Glutamatergic neuron (in vitro differentiated cells): ENCODE data around the gene GP1BB. TPM values are rescaled to one million over a fixed set of nuclear protein-coding genes. Genes with fewer than 3 reads are reported as not detected.

ENCODE experiments used
- DNase-seq: peaks from one replicate; pipeline ENCODE4 v3.0.0; 2022
- H3K27ac Mint-ChIP-seq: one replicate; pipeline ENCODE4 v1.8.0; 2020; ENCODE audit warnings: mild to moderate bottlenecking, mixed read lengths, inconsistent platforms; ENCODE audit not compliant: unreplicated experiment
- H3K27me3 Mint-ChIP-seq: one replicate; pipeline ENCODE4 v1.8.0; 2020; ENCODE audit warnings: mild to moderate bottlenecking, moderate library complexity, mixed read lengths, inconsistent platforms; ENCODE audit not compliant: unreplicated experiment
- H3K36me3 Mint-ChIP-seq: one replicate; pipeline ENCODE4 v1.8.0; 2020; ENCODE audit warnings: mild to moderate bottlenecking, mixed read lengths, inconsistent platforms; ENCODE audit not compliant: unreplicated experiment
- H3K4me1 Mint-ChIP-seq: one replicate; pipeline ENCODE4 v1.8.0; 2020; ENCODE audit warnings: mild to moderate bottlenecking, low read depth, mixed read lengths, inconsistent platforms; ENCODE audit not compliant: unreplicated experiment
- H3K4me3 Mint-ChIP-seq: one replicate; pipeline ENCODE4 v1.8.0; 2020; ENCODE audit warnings: mild to moderate bottlenecking, mixed read lengths, inconsistent platforms; ENCODE audit not compliant: unreplicated experiment
- H3K9me3 Mint-ChIP-seq: one replicate; pipeline ENCODE4 v1.8.0; 2020; ENCODE audit warnings: mild to moderate bottlenecking, moderate library complexity, mixed read lengths, inconsistent platforms; ENCODE audit not compliant: unreplicated experiment
- total RNA-seq: library from RNA; stranded (reverse); fragmentation: NEBNext Ultra II Directional; extraction: Animal tissue kit (Norgen Biotek cat#: 25700); gene quantifications from one replicate; pipeline ENCODE4 v1.2.1, GENCODE V29; 2021; ENCODE audit not compliant: unreplicated experiment
- TF ChIP-seq, protein P1 (sequence below): fragments of 200-600 bp; sonication (generic); IDR thresholded peaks from one replicate; pipeline ENCODE4 v1.5.0; 2021; ENCODE audit not compliant: partially characterized antibody, unreplicated experiment

GP1BB gene
- total RNA-seq, 1 donor from 2014 or later, result 8.3 TPM

- DNase-seq, result no peak
- peaks cover 3% of the 10 kb centered on the region for H3K9me3 Mint-ChIP-seq
- TF ChIP-seq, protein P1, sequence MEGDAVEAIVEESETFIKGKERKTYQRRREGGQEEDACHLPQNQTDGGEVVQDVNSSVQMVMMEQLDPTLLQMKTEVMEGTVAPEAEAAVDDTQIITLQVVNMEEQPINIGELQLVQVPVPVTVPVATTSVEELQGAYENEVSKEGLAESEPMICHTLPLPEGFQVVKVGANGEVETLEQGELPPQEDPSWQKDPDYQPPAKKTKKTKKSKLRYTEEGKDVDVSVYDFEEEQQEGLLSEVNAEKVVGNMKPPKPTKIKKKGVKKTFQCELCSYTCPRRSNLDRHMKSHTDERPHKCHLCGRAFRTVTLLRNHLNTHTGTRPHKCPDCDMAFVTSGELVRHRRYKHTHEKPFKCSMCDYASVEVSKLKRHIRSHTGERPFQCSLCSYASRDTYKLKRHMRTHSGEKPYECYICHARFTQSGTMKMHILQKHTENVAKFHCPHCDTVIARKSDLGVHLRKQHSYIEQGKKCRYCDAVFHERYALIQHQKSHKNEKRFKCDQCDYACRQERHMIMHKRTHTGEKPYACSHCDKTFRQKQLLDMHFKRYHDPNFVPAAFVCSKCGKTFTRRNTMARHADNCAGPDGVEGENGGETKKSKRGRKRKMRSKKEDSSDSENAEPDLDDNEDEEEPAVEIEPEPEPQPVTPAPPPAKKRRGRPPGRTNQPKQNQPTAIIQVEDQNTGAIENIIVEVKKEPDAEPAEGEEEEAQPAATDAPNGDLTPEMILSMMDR, result no peak
- peaks cover 7% of the 10 kb centered on the region for H3K4me1 Mint-ChIP-seq
- no peak overlapping the region for H3K4me3 Mint-ChIP-seq
- peaks cover 23% of the 10 kb centered on the region for H3K27me3 Mint-ChIP-seq
- H3K27ac Mint-ChIP-seq, result no peak overlapping the region
- H3K36me3 Mint-ChIP-seq, result no peaks in the 10 kb centered on the region
Measured at GRCh38 chr22:19749876-19750275, 26.5 kb downstream of the GP1BB start.

- no peak for DNase-seq
- Mint-ChIP-seq H3K4me3 (no peak overlapping the region), H3K36me3 (no peaks in the 10 kb centered on the region), H3K27me3 (peaks cover 25% of the 10 kb centered on the region), H3K9me3 (peaks cover 3% of the 10 kb centered on the region), H3K27ac (no peak overlapping the region), H3K4me1 (peaks cover 7% of the 10 kb centered on the region)
- TF ChIP-seq, protein P1, result no peak
Measured at GRCh38 chr22:19750507-19751490, 27.5 kb downstream of the GP1BB start.

GRCh38 chr22:19751497-19752245, 28.3 kb downstream of the GP1BB start:
- H3K27me3 Mint-ChIP-seq, result peaks cover 31% of the 10 kb centered on the region
- no peak overlapping the region for H3K27ac Mint-ChIP-seq
- TF ChIP-seq, protein P1, result no peak
- no peak for DNase-seq
- peaks cover 7% of the 10 kb centered on the region for H3K4me1 Mint-ChIP-seq
- H3K36me3 Mint-ChIP-seq, result no peaks in the 10 kb centered on the region
- H3K9me3 Mint-ChIP-seq, result peaks cover 3% of the 10 kb centered on the region
- H3K4me3 Mint-ChIP-seq, result no peak overlapping the region

DNA sequence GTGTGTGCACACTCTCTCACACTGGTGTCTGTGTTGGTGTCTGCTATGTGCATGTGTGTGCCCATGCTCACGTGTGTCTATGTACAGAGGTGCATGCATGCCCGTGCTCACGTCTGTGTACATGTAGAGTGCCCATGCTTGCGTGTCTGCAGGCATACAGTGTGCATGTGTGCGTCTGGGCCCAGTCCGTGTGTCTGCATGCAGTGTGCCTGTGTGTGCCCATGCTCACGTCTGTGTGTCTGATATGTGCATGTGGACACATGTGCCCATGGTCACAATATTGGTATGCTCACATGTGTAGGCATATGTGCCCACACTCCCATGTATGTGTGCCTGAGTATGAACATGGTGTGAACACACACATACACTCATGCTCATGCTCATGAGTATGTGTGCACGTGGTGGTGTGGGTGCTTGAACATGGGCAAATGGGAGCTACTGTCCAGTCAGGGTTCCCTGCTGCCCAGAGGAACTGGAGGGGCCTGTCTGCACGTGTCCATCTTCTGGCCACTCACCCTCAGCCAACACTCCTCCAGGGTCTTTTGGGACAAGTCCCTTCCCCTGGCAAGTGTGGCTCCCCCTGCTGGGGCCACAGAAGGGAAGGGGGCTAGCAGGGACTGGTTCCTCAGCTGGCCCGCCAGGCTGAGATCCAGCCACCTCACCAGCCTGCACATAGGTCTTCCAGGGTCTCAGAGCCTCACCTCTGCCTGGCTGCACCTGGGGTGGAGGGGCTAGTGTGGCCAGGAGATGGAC, 29.9 kb downstream of the GP1BB start:
- Mint-ChIP-seq H3K36me3 (no peaks in the 10 kb centered on the region), H3K4me1 (peaks cover 11% of the 10 kb centered on the region), H3K9me3 (peaks cover 5% of the 10 kb centered on the region), H3K27me3 (peaks cover 39% of the 10 kb centered on the region), H3K27ac (no peak overlapping the region), H3K4me3 (no peak overlapping the region)
- TF ChIP-seq, protein P1, result no peak
- DNase-seq, result no peak
